Measurements from ENCODE around the gene AJAP1. TPM values are rescaled to one million over a fixed set of nuclear protein-coding genes. Genes with fewer than 3 reads are reported as not detected.

Gene AJAP1
- total and polyA plus RNA-seq, 10 of the 15 experiments (the other 5 are each of a cell fraction or from before 2014, with no cell fraction given), result not detected

GRCh38 chr1:4771721-4772120 is 117.3 kb downstream of the AJAP1 start (continued):
- TF ChIP-seq ASH2L (IDR thresholded peaks at IDR 0.05; ENCODE audit: borderline replicate concordance, low read depth) (no peak), BCL11A (IDR thresholded peaks at IDR 0.05; ENCODE audit: low read depth, low read length) (no peak), PBX3 (IDR thresholded peaks at IDR 0.05; ENCODE audit: insufficient replicate concordance, low read depth, low read length) (no peak)

- intact Hi-C loops (cut with micrococcal nuclease; ENCODE audit: unreplicated experiment), result no loop called here
- Histone ChIP-seq H3K36me3 (ENCODE audit: control insufficient read depth in 2 of 2, insufficient read depth in 2 of 2, low read length in 1 of 2) (no peaks in the 10 kb centered on the region), H2AFZ (ENCODE audit: control insufficient read depth, low read depth, low read length) (no peak overlapping the region), H4K20me1 (ENCODE audit: control insufficient read depth, insufficient read depth) (no peaks in the 10 kb centered on the region), H3K9me3 (replicated peaks; ENCODE audit: control insufficient read depth, insufficient read depth, low read length) (no peaks in the 10 kb centered on the region), H3K4me2 (ENCODE audit: control insufficient read depth, insufficient read depth) (no peak overlapping the region), H3K9ac (ENCODE audit: control insufficient read depth, insufficient read depth, low read length) (no peak overlapping the region), H3K79me2 (ENCODE audit: control insufficient read depth, insufficient read depth, low read length) (no peaks in the 10 kb centered on the region), H3K27ac (ENCODE audit: control insufficient read depth, insufficient read depth) (no peak overlapping the region), H3K27me3 (replicated peaks in 1 of 2; ENCODE audit: control insufficient read depth in 2 of 2, insufficient read depth in 2 of 2, low read length in 1 of 2) (no peaks in the 10 kb centered on the region), H3K4me3 (no peak overlapping the region), H3K4me1 (ENCODE audit: control insufficient read depth, insufficient read depth, low read length) (no peaks in the 10 kb centered on the region)
- RAD21 ChIA-PET (ENCODE audit: unreplicated experiment), result no interaction called here
- no peak for DNase-seq (ENCODE audit: low read depth, low spot score)
- BruUV-seq (replicated peaks), result no TSS peak
- no peak for ATAC-seq
- SMC1A ChIA-PET (ENCODE audit: uncharacterized antibody, unreplicated experiment), result interaction anchor here (0.7 kb wide), 1 partner anchor 35 kb away, joined by 3 read pairs; no protein-coding TSS in a partner anchor
- CTCF ChIA-PET, result no interaction called here
- WGBS (ENCODE audit: insufficient coverage, insufficient replicate concordance, low lambda C conversion rate, missing lambda C conversion rate), result 52% methylated on average over 37 of the region's 37 CpGs
- no peak for FAIRE-seq
- POLR2A ChIA-PET, result no interaction called here
- in situ Hi-C loops (cut with MboI), result no loop called here
- no peak for TF ChIP-seq SREBF1 (IDR thresholded peaks at IDR 0.05; ENCODE audit: low read length)
- no peak for TF ChIP-seq USF2 (IDR thresholded peaks at IDR 0.05; ENCODE audit: borderline replicate concordance, low read depth, low read length)
- no peak for TF ChIP-seq DPF2 (IDR thresholded peaks at IDR 0.05)
- TF ChIP-seq REST (IDR thresholded peaks at IDR 0.05; ENCODE audit: low read depth, low read length), result no peak
- no peak for TF ChIP-seq RAD21 (IDR thresholded peaks at IDR 0.05; ENCODE audit: insufficient read depth, low read depth, low read length)
- TF ChIP-seq NKRF (conservative IDR thresholded peaks at IDR 0.05), result no peak
- no peak for TF ChIP-seq ZZZ3 (IDR thresholded peaks at IDR 0.05; ENCODE audit: control insufficient read depth, insufficient read length, low read depth)
- no peak for TF ChIP-seq SKIL (IDR thresholded peaks at IDR 0.05; ENCODE audit: low read depth, poor library complexity, severe bottlenecking)
Observed at GRCh38 chr1:4772294-4773010, 118.0 kb downstream of the AJAP1 start.
